Esophagus muscularis mucosa (tissue), 4 donors: Measurements from ENCODE around the gene SIRT2.

Experiments
- CTCF ChIP-seq, 3 experiments: fragments of 200-600 bp in 2 of 3; fragments of 450-650 bp in 1 of 3; sonication (generic) in 2 of 3; IDR thresholded peaks; one replicate each; pipeline ENCODE4 v1.5.1; 2017 to 2019; ENCODE audit warnings: antibody characterized with exemption in 3 of 3, mild to moderate bottlenecking in 2 of 3, moderate library complexity in 1 of 3
- EP300 ChIP-seq: sonication (generic); formaldehyde crosslinking; IDR thresholded peaks from one replicate; pipeline ENCODE4 v1.6.1; 2017; ENCODE audit warnings: antibody characterized with exemption
- POLR2AphosphoS5 ChIP-seq, 2 donors: sonication (generic); formaldehyde crosslinking; IDR thresholded peaks; one replicate each; pipeline ENCODE4 v1.6.1; 2017; ENCODE audit warnings: antibody characterized with exemption in 2 of 2

GRCh38 chr19:38856813-38857212 lies 42.6 kb downstream of the SIRT2 start:
- no peak for TF ChIP-seq CTCF (IDR thresholded peaks at IDR 0.05)
- TF ChIP-seq EP300, result no peak
- no peak for TF ChIP-seq POLR2AphosphoS5 (IDR thresholded peaks at IDR 0.05)
